ENCODE results near the gene BRCA2. TPM values are rescaled to one million over a fixed set of nuclear protein-coding genes. Genes with fewer than 3 reads are reported as not detected.

Gene BRCA2
- total RNA-seq, 1 donor from 2014 or later, result 0.53 TPM

GRCh38 chr13:32427852-32428580 is 112.7 kb downstream of the BRCA2 start, which contains the start of gene N4BP2L1:
Gene N4BP2L1 (minus strand): TSS chr13:32428130. CDS start chr13:32428082, 48 bp downstream.
- ATAC-seq, result peak; percentile 81

DNA sequence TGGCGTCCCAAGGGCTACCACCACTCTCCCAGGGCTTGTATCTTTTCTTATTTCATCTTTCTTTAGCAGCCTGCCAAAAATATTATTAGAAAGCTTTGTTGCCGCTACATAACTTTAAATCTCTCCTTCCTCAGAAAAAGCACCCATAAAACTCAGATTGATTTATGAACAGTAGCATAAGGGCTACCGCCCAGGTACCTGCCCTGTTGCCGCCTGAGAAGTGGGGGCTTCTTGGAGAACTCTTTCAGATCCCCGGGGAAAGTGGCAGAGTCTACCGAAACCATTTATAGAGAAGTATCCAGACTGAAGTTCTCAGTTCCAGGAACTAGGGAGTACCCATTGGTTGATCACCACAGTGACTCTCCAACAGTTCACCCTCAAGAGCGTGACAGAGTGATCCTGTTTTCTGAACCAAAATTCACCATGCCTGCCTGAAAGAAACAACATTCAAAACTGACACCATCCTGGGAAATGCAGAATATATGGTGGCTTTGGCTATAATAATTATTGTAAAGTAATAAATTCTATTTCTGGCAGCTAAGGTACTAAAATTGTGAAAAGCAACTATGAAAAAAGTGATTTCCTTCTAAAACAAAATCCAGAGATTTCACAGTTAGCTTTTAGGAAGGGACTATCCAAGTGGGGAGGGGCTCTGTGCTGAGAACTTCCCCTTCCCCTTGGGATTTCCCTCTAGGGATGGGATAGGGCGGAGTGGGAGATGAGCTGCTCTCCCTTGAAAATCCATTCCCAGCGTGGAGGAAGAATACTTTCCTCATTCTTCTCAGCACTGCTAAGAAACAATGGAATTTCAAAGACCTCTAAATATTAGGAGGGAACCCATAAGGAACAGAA is 113.5 kb downstream of the BRCA2 start:
- peak; percentile 30 for ATAC-seq
- DNase-seq (ENCODE audit: low spot score), result no peak

More at GRCh38 chr13:32427852-32428580, 112.7 kb downstream of the BRCA2 start, which contains the start of gene N4BP2L1:
- peak; percentile 99 for DNase-seq (ENCODE audit: low spot score)

DNA sequence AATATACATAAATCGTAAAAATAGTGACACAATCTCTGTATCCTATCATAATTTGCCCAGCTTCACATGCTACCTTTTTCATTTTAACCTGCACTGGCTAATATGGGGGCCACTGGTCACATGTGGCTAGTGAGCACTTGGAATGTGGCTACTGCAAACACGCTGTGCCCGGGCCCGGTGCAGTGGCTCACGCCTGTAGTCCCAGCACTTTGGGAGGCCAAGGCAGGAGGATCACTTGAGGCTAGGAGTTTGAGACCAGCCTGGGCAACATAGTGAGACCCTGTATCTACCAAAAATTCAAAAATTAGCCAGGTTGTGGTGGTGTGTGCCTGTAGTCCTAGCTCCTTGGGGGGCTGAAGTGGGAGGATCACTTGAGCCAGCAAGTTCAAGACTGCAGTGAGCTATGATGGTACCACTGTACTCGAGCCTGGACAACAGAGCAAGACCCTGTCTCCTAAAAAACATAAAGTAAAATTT is 114.2 kb downstream of the BRCA2 start:
- ATAC-seq, result no peak
- no peak for DNase-seq (ENCODE audit: low spot score)

- DNase-seq (ENCODE audit: low spot score) (no peak), ATAC-seq (no peak)
These were observed 114.9 kb downstream of the BRCA2 start for GRCh38 chr13:32430018-32430747.

DNA sequence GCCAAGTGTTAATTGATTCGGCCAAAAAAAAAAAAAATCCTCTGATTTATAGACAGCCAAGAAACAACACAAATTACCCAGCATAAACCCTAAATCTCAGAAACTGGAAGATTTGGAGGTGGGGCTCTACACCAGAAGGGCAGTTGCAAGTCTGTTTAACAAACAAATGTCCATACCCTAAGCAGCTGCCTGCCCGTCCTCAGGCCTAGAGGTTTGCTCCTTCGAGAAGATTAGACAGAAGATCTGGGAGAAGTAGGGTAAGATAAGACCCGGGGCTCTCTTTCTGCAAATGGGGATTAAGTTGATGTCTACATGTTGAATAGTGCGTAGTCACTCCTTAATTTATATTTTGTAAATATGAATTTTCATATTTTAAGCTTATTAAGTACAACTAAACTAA is 116.1 kb downstream of the BRCA2 start:
- ATAC-seq, result no peak
- no peak for DNase-seq (ENCODE audit: low spot score)

DNA sequence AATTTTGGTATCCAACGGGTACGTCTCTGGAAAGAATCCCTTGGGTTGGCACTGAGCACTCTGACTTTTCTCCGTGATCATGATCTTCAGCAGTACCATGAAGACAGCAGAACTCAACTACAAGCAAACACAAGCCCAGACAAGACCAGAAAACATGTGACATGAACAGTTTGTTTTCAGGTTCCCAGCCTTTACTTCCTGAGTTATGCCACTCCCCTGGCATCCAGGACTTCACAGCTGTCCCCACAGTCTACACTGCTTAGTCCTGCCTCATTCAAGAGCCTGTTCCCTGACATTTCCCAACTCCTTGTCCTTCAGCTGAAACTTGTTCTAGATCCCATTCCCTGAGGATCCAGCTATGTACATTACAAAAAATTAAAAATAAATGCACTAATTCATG is 117.5 kb downstream of the BRCA2 start:
- ATAC-seq (no peak), DNase-seq (ENCODE audit: low spot score) (no peak)

- DNase-seq (ENCODE audit: low spot score) (no peak), ATAC-seq (no peak)
These were observed 123.6 kb downstream of the BRCA2 start for GRCh38 chr13:32438871-32439270.

GRCh38 chr13:32443111-32443510 is 127.8 kb downstream of the BRCA2 start:
- ATAC-seq (peak; percentile 84), DNase-seq (ENCODE audit: low spot score) (no peak)

GRCh38 chr13:32445461-32445860 is 130.2 kb downstream of the BRCA2 start:
- ATAC-seq (no peak), DNase-seq (ENCODE audit: low spot score) (no peak)

GRCh38 chr13:32446220-32446619 is 130.9 kb downstream of the BRCA2 start:
- DNase-seq (ENCODE audit: low spot score) (no peak), ATAC-seq (peak; percentile 84)

DNA sequence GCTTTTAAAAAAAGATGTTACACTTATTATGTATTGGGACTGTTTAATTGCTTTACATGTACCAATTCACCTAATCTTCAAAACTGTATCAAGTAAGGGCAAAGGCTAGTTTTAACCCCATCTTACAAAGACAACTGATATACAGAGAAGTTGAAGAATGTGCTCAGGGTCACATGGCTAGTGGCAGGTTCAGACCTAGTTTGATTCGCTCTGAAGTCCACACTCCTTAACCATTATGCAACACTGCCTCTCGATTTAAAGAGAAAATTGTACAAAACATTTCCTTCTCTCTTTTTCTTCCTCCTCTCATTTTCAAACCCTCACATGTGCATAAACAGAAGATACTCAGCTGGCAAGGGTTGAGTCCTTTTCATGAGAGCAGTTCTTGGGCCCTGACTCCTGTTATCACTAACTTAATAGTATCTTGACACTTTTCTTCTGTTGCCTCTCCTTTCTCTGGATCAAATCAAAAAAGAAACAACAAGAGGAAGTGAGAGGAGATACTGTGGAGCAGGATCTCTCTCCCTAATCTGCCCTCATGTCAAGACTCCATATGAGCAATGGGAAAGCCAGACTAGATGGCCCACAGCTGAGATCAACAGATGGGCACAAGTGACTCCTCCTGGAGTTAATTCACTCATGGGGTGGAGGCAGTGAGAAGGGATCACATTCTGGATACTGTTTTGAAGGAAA is 131.6 kb downstream of the BRCA2 start:
- no peak for DNase-seq (ENCODE audit: low spot score)
- ATAC-seq, result peak; percentile 35

DNA sequence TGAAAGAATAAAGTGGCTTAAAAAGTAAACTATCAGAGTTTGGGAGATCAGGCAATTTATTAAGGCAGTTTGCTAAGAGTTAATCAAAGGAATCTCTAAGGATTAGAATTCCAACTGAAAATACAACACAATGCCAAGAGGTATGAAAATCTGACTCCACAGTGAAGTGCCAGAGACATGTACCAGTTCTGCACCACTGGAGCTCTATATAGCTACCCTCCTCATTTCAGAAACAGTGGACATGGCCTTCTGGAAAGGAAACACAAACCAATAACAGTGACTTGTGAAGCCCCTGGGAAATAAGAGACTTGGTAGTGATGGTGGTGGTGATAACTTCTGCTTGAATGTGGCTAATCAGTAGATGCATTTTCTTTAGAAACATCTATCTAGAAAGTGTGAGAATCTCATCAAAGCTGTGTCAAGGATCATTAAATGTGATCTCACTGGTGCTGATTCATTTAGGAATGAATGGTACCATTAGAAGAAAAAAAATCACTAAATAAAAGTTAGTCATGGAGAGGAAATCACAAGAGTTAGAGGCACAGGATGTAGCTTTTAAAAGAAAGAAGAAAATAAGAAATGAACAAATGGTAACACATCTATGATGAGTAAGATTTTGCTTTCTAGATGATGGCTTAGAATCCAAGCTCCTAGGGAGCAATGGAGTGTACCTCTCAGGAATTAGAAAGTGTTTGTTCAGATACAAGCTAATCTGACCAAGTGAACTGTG is 132.8 kb downstream of the BRCA2 start:
- ATAC-seq (no peak), DNase-seq (ENCODE audit: low spot score) (no peak)

DNA sequence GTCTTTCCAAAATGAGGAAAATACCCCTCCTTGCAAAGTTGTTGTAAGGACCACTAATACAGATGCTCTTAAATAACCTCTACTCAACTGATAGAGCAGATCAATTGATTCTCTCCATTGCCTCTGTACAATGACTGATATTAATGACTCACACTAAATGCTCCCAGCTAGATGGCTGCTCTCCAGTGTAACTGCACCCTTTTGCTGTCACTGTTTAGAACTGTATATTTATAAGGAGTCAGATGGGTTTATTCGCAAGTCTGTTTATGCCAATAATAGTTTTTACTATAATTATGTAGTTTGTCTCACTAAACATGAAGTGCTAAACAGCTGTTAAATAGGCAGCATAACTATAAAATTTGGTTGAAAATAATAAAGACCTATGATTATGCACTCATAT is 133.7 kb downstream of the BRCA2 start:
- ATAC-seq (no peak), DNase-seq (ENCODE audit: low spot score) (no peak)

Other genes with a start within 250 kb of the BRCA2 start
- gene ZAR1L, start 145 bp upstream of the BRCA2 start, total RNA-seq, result not detected
- gene N4BP2L1, start 112.6 kb downstream of the BRCA2 start, total RNA-seq, result 45.9 TPM
- 47.5 TPM for gene N4BP2L2, start 223.3 kb downstream of the BRCA2 start, total RNA-seq